NK-92 treated with Interleukin-12 subunit alpha and Interleukin-12 subunit beta, amount 100 ng/mL, for 24 hours (cell line): ENCODE measurements around the gene SKAP1.

Experiments used
- DNase-seq: peaks from one replicate; lab custom pipeline; 2025; lab: John Stamatoyannopoulos, UW

The SKAP1 gene

GRCh38 chr17:48110761-48111160 is 319.3 kb downstream of the SKAP1 start:
- no peak for DNase-seq

- DNase-seq: peak; percentile 93
Observed at GRCh38 chr17:48107137-48108055, 322.6 kb downstream of the SKAP1 start, which contains the start of gene SNX11. Gene SNX11 (plus strand): TSS chr17:48107766. CDS start chr17:48112044, 4,278 bp downstream.

- DNase-seq: no peak
Observed at GRCh38 chr17:48106802-48107136, 323.2 kb downstream of the SKAP1 start.

GRCh38 chr17:48104440-48104839 is 325.6 kb downstream of the SKAP1 start:
- DNase-seq: no peak

- DNase-seq: no peak
Observed at GRCh38 chr17:48102798-48103715, 327.0 kb downstream of the SKAP1 start.

- no peak for DNase-seq
Observed at GRCh38 chr17:48102043-48102750, 327.8 kb downstream of the SKAP1 start.

- peak; percentile 89 for DNase-seq
Observed at GRCh38 chr17:48101012-48101720, 328.8 kb downstream of the SKAP1 start, which contains the start of gene CBX1. Gene CBX1 (minus strand): TSS chr17:48101478. CDS start chr17:48077004, 24,474 bp downstream.

- no peak for DNase-seq
Observed at GRCh38 chr17:48100591-48101011, 329.4 kb downstream of the SKAP1 start.

- no peak for DNase-seq
Observed at GRCh38 chr17:48100160-48100559, 329.9 kb downstream of the SKAP1 start.

- DNase-seq: no peak
Observed at GRCh38 chr17:48095611-48096010, 334.4 kb downstream of the SKAP1 start.

GRCh38 chr17:48093341-48094045 is 336.5 kb downstream of the SKAP1 start:
- DNase-seq: no peak

GRCh38 chr17:48084932-48085331 is 345.1 kb downstream of the SKAP1 start:
- no peak for DNase-seq
